ENCODE results near the gene NEMP1. TPM values are rescaled to one million over a fixed set of nuclear protein-coding genes. Genes with fewer than 3 reads are reported as not detected.

The NEMP1 gene
- total RNA-seq, 4 donors from 2014 or later: 4.6 to 11.6 (median 5.7) TPM

DNA sequence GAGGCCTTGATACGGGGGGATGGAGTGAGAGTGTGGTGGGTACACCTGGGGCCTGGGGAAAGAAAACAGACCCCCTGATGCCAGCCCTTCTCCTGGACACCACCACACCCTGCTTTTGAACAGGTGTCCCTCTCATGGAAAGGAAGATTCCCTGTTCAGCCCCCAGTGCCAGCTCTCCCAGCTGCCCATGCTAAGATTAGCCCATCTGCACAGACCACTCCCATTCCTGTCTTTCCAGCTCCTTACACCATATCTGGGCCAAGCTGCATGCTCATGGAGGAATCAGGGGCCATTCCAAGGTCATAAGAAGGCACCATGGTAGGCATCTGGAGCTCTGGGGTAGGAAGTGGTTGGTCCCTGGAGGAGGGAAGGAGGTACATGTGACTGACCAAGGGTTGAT is 20.0 kb upstream of the NEMP1 start:
- H3K27ac ChIP-seq: no peak overlapping the region
- H3K4me3 ChIP-seq: no peak overlapping the region
- H3K9me3 ChIP-seq: no peaks in the 10 kb centered on the region
- no peaks in the 10 kb centered on the region for H3K27me3 ChIP-seq
- TF ChIP-seq, protein P1, sequence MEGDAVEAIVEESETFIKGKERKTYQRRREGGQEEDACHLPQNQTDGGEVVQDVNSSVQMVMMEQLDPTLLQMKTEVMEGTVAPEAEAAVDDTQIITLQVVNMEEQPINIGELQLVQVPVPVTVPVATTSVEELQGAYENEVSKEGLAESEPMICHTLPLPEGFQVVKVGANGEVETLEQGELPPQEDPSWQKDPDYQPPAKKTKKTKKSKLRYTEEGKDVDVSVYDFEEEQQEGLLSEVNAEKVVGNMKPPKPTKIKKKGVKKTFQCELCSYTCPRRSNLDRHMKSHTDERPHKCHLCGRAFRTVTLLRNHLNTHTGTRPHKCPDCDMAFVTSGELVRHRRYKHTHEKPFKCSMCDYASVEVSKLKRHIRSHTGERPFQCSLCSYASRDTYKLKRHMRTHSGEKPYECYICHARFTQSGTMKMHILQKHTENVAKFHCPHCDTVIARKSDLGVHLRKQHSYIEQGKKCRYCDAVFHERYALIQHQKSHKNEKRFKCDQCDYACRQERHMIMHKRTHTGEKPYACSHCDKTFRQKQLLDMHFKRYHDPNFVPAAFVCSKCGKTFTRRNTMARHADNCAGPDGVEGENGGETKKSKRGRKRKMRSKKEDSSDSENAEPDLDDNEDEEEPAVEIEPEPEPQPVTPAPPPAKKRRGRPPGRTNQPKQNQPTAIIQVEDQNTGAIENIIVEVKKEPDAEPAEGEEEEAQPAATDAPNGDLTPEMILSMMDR (IDR thresholded peaks at IDR 0.05): no peak
- no peak for TF ChIP-seq POLR2A (IDR thresholded peaks at IDR 0.05)
- peaks cover 0 to 45% (median 6%) of the 10 kb centered on the region in 4 donors for H3K4me1 ChIP-seq
- peaks cover 0 to 76% (median 0%) of the 10 kb centered on the region in 3 donors for H3K36me3 ChIP-seq
- no peak for DNase-seq

DNA sequence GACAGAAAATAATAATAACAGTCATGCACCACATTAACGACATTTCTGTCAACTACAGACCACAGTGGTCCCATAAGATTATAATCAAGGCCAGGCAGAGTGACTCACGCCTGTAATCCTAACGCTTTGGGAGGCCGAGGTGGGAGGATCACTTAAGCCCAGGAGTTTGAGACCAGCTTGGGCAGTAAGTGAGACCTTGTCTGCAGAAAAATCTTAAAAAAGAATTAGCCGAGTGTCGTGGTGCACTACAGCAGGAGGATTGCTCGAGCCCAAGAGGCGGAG is 18.9 kb upstream of the NEMP1 start:
- DNase-seq: no peak
- Histone ChIP-seq H3K27ac (peak overlapping the region in 1 of 4 donors; percentile 46), H3K27me3 (no peaks in the 10 kb centered on the region), H3K4me3 (no peak overlapping the region), H3K36me3 (peaks cover 0 to 83% (median 0%) of the 10 kb centered on the region in 3 donors), H3K9me3 (no peaks in the 10 kb centered on the region), H3K4me1 (peaks cover 0 to 45% (median 13%) of the 10 kb centered on the region in 4 donors)
- TF ChIP-seq, protein P1 (IDR thresholded peaks at IDR 0.05): no peak

DNA sequence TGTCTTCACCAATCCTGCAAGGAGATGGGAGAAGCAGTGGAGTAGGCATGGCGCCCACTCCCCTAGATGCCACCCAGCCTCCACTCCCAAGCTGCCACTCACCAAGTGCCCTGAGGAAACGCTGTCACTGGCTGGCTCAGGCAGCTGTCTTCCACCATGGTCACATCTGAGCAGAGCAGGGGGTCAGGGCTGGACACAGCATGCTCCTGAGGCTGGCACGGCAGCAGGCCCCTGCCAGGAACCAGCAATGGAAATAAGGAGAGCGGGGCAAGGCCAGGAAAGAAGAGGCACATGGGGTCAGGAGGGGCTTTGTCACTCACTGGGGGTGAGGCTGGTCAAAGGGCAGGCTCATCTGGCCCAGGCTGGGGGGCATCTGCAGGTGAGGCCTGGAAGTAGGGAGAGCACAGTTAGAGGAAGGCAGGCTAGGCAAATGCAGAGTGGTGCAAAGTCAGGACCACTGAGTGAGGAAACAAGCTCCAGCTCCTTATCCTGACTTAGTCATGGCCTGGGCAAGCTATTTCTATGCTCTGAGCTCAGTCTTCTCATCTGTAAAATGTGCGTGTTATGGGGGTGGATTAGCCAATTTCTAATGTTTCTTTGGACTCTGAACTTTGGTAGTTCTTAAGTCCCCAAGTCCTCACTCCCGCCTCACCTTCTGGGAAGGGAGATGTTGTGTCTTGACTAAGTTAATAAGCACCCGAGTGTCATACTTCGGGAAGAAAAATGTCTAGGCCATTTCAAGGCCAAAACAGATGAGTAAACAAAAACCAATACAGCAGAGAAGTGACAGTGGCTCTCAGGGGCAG is 18.4 kb upstream of the NEMP1 start:
- Histone ChIP-seq H3K4me1 (peaks cover 0 to 45% (median 13%) of the 10 kb centered on the region in 4 donors), H3K4me3 (no peak overlapping the region), H3K27ac (peak overlapping the region in 1 of 4 donors; percentile 46), H3K36me3 (peaks cover 0 to 83% (median 0%) of the 10 kb centered on the region in 3 donors), H3K27me3 (no peaks in the 10 kb centered on the region), H3K9me3 (no peaks in the 10 kb centered on the region)
- no peak for TF ChIP-seq POLR2A (IDR thresholded peaks at IDR 0.05)
- TF ChIP-seq, protein P1 (IDR thresholded peaks at IDR 0.05): no peak
- DNase-seq: no peak

DNA sequence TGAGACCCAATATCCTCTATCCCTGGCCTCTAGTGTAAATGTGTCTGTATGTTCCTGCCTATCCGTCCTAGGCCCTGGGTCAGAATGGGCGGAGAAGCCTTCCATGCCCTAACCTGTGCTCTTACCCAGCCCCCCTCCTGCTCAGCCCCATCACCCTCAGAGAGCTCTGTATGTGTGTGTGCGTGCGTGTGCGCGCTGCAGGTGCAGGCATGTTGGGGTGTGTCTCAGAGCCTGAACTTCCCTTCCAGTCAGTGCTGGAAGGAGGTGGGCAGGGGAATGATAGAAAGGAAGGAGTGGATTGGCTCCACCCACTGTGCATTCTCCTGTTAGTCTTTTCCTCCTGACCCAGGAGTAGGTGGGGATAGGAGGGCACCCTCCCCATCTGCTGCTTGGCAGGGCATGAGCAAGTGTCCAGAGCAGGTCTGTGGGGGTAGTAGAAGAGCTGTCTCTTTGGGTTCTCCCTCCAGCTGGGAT is 17.5 kb upstream of the NEMP1 start:
- Histone ChIP-seq H3K4me1 (peaks cover 0 to 47% (median 15%) of the 10 kb centered on the region in 4 donors), H3K27me3 (no peaks in the 10 kb centered on the region), H3K36me3 (peaks cover 0 to 80% (median 0%) of the 10 kb centered on the region in 3 donors), H3K9me3 (no peaks in the 10 kb centered on the region), H3K4me3 (no peak overlapping the region), H3K27ac (peak overlapping the region in 1 of 4 donors; percentile 46)
- TF ChIP-seq, protein P1 (IDR thresholded peaks at IDR 0.05): no peak
- no peak for TF ChIP-seq POLR2A (IDR thresholded peaks at IDR 0.05)
- DNase-seq: no peak

DNA sequence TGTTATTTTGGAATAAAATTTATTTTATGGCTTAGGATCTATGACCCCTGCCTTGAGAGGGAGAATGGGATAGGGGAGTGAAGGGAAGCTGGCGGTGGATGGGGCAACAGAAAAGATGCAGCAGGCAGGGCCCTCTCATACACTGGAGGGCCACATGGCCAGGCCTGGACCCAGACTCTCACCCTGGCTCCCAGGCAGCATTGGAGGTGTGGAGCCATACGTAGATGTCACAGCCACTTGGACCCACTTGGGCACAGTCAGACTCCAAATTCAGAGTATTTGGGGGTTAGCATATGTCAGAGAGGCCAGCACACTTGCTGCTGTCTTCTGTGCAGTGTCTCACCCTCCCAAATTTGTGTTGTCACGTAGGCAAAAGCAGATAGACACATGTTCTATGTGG is 16.8 kb upstream of the NEMP1 start:
- DNase-seq: no peak
- H3K27me3 ChIP-seq: no peaks in the 10 kb centered on the region
- no peak overlapping the region for H3K4me3 ChIP-seq
- H3K36me3 ChIP-seq: peaks cover 0 to 75% (median 0%) of the 10 kb centered on the region in 3 donors
- H3K4me1 ChIP-seq: peaks cover 0 to 48% (median 18%) of the 10 kb centered on the region in 4 donors
- no peak for TF ChIP-seq POLR2A (IDR thresholded peaks at IDR 0.05)
- TF ChIP-seq, protein P1 (IDR thresholded peaks at IDR 0.05): no peak
- no peaks in the 10 kb centered on the region for H3K9me3 ChIP-seq
- H3K27ac ChIP-seq: no peak overlapping the region
